Mesenteric fat pad (tissue), 1 donor: Measurements from ENCODE around the gene ADM. TPM values are rescaled to one million over a fixed set of nuclear protein-coding genes. Genes with fewer than 3 reads are reported as not detected.

Experiments
- DNase-seq: peaks from one replicate; pipeline ENCODE4 v3.0.0-alpha.2; 2020; ENCODE audit warnings: low spot score
- total RNA-seq: library from RNA; stranded (reverse); fragmentation: NEBNext Ultra II Directional; extraction: Animal tissue kit (Norgen Biotek cat#: 25700); gene quantifications from one replicate; pipeline ENCODE4 v1.2.1, GENCODE V29; 2021
- donor health status: DM: yes; HTN: yes; CAD: no.

Gene ADM
- total RNA-seq, 1 donor from 2014 or later, result 663 TPM

DNA sequence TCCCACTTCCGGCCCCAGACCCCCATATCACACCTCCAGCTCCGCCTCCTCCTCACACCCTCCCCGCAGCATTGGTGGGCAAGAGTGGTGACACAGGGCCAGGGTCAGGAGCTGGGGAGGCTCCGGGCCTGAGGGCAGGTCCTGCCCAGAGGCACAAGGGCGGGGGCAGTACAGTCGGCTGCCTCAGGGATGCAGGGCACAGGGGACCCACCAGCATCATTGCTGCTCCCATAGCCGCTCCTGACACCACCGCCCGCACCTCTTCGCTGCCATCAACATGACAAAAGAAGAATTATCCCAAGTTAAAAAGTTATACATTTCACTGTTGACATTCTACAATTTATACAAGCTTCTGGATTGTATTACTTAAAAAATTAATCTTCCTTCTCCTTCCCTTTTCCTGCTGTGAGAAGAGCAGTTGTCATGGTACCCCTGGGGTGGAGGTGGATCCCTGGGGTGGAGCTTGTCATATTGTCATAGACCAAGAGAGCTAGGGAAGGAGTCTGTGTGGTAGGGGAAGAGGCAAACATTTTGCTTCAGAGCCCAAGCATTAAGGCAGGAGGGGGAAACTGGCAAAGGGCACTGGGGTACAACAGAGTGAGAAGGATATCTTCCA is 15.0 kb upstream of the ADM start:
- no peak for DNase-seq

- DNase-seq, result no peak
These were observed 12.9 kb upstream of the ADM start for GRCh38 chr11:10291801-10292638.

- DNase-seq, result peak; percentile 94
These were observed 11.2 kb upstream of the ADM start, which contains the start of gene SBF2 for GRCh38 chr11:10293423-10294289. Gene SBF2 (minus strand): TSS chr11:10294219. CDS start chr11:10294069, 150 bp downstream.

DNA sequence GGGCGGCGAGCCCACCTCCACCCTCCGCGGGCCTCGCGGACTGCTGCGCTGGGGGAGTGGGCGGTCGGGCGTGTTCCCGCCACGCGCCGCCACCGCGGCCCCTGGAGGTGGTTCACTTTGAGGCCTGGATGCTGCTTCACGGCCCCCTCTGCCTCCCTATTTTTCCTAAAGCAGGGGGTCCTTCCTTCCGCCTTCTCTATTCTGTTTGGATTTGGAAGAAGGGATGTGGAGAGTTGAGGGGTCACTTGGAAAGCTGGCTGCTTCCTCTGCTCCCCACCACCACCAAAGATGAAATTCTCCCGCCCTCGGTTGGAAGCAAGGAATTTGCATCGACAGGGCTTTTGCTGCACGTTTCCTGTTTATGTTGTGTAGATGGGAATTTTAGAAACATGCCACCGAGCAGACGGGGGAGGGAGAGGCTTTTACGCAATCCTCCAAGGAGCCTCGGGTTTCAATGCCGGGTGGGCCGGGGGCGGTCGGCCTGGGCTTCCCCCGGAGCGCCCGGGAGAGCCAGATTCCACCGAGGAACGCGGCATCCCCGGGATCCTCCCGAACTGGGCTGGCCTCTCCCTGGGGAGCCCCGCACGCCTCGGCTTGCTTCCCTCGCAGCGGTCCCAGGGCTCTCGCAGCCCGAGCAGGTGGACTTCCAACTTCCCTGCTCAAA is 10.5 kb upstream of the ADM start:
- no peak for DNase-seq

DNA sequence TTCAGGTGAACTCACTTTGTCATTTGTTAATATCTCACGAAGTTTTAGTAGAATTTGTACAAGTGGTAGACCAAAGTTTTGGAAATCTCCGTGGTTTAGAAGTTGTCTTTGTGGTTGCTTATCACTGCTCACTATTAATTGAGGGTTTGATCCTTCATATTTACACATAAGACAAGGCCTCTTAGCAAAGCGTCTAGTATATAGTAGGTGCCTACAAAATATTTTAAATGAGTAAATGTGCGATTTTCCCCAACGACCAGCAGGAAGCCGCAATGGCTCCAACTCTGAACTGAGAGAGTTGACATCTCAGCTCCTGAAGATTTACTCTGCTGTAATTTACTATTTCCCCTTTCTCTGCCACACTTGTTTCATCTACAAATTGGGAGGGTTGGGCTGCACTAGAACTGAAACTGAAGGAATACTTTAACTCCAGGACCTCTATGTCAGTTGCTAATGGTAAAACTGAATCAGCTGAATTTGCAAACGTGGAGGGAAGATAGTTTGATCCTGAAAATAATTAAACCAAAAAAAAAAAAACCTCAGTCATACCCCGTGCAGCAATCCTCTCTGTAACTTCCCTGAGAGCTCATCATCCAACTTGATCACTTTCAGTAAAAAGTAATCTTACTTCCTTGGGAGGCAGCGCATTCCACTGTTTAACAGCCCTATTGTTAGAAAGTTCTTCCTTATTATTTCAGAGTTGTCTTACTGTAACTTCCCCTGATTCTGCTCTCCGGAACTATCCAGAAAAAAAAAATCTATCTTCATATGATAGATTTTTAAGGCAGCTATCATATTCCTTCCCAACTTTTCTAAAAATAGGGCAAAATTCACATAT is 9.6 kb upstream of the ADM start:
- DNase-seq, result no peak

DNA sequence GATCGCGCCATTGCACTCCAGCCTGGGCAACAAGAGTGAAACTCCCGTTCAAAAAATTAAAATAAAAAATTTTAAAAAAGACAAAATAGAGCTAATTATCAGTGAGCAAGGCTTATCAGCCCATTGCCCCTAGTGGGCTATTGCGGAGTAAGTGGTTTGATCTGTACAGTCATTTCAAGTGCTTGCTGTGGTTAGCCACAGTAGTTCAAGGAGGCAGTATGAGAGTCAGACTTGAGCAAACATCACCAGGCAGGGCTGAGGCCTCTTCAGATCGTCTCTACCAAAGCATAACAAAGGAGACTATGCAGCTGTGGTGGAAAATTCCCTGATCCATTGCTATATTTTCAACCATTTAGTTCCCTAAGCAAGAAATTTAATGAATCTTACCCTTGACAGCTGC is 6.5 kb upstream of the ADM start:
- no peak for DNase-seq

GRCh38 chr11:10301656-10302358 is 3.1 kb upstream of the ADM start:
- DNase-seq, result no peak

DNA sequence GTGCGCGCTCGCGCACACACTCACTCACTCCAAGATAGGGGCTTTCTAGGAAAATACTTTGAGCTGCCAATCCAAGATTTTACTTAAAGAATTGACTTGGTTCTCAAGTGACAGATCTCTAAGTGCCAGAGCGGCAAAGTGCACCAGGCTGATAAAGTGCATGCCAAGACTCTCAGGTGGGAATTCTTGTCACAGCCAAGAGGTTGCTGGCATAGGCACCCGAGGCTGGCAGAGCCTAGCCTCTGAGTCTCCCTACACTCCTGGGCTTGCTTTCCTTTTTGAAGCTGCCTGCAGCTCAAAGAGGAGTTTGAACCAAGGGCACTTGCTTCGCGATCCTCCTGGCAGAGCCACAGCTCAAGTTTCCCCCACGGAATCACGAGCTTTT is 2.5 kb upstream of the ADM start:
- no peak for DNase-seq

GRCh38 chr11:10302744-10303557 is 1.9 kb upstream of the ADM start:
- DNase-seq, result peak; percentile 96

- DNase-seq, result no peak
These were observed 1.1 kb upstream of the ADM start for GRCh38 chr11:10303558-10304363.

DNA sequence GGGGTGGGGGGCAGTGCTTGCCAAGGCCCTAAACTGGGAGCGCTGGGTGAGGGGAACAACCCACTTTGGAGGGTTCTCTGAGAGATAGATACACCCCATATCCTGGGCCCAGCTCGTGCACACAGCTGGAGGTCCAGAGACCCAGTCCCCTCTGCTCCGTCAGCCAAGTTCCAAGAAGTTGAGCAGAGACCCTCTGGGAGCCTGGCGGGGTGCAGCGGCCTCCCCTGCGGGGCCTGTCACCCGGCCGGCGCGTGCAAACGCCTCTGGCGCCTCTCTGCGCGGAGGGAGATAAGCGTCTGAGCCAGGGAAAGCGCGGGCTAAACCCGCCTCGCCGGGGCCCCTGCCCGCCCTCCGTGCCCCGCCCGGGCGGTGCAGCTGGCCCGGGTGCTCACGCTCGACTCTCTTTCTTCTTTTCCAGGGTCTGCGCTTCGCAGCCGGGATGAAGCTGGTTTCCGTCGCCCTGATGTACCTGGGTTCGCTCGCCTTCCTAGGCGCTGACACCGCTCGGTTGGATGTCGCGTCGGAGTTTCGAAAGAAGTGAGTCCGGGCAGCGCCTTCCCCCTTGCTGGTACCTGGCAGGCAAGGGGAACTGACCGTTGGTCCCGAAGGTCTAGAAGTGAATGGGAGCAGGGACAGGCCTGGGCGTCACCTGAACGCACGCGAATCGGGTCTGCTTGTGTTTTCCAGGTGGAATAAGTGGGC is 540 bp downstream of the ADM start:
- no peak for DNase-seq

GRCh38 chr11:10305964-10306918 is 1.4 kb downstream of the ADM start:
- no peak for DNase-seq

GRCh38 chr11:10307022-10307399 is 2.1 kb downstream of the ADM start:
- no peak for DNase-seq

- DNase-seq, result peak; percentile 93
These were observed 2.7 kb downstream of the ADM start for GRCh38 chr11:10307400-10308200.

DNA sequence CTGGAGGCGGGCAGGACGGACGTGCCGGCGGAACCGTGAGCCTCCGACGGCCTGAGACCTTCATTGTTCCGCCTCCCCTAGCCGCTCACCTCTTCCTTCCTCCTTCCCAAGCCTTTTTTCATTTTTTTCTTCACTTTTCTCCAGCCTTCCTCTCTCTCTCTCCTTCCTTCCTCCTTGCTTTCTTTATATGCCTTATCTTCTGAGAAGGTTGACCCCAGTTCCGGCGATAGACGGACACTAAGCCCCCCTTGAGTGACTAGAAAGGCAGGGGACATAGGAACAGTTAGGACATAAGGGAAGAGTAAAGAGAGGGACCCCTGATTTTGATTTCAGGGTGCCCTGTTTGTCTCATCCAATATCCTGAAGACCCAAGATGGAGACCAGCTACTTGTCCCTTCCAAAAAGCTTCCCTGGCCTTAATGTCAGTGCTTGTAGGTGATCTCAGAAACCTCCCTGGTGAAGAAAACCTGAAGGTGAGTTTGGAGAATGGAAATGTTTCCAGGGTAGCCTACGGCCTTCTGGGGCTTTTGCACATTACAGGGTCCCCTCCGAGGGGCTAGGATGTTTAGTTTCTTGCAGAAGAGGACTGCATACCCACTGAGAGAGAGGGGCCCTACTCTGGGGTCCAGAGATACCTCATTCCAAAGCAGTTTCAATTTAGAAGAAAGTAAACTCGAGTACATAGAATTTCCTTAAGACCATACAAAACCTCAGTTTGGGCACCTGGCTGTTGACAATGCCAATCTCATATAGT is 3.5 kb downstream of the ADM start:
- no peak for DNase-seq
